WERI-Rb-1 (cell line): ENCODE measurements around the gene CDK17.

ENCODE experiments used
- DNase-seq: peaks from one replicate; pipeline ENCODE4 v3.0.0-alpha.2; 2020
- H3K27ac ChIP-seq: fragments of 250-450 bp; sonication (Bioruptor Pico); 2 replicates; pipeline ENCODE4 v1.5.1; 2020; ENCODE audit warnings: mild to moderate bottlenecking, moderate library complexity
- H3K27me3 ChIP-seq: fragments of 250-450 bp; sonication (Bioruptor Pico); 2 replicates; pipeline ENCODE4 v1.5.1; 2021; ENCODE audit warnings: mild to moderate bottlenecking, low read depth, moderate library complexity; ENCODE audit not compliant: insufficient read depth, severe bottlenecking
- H3K36me3 ChIP-seq: fragments of 250-450 bp; sonication (Bioruptor Pico); 2 replicates; pipeline ENCODE4 v1.5.1; 2020; ENCODE audit warnings: mild to moderate bottlenecking, moderate library complexity
- H3K4me3 ChIP-seq: 2 replicates; pipeline ENCODE4 v1.5.1; 2011; ENCODE audit warnings: low read depth, mild to moderate bottlenecking, control low read depth, low read length
- H3K9me3 ChIP-seq: fragments of 250-450 bp; sonication (Bioruptor Pico); 2 replicates; pipeline ENCODE4 v1.5.1; 2021; ENCODE audit warnings: mild to moderate bottlenecking, moderate library complexity; ENCODE audit not compliant: severe bottlenecking
- CTCF ChIP-seq: IDR thresholded peaks from 2 replicates; pipeline ENCODE4 v1.5.1; 2011; ENCODE audit warnings: low read depth, mild to moderate bottlenecking, control low read depth, inconsistent platforms, low read length

Gene CDK17

GRCh38 chr12:96308881-96309280 lies 91.4 kb downstream of the CDK17 start:
- peaks cover 7% of the 10 kb centered on the region for H3K36me3 ChIP-seq
- H3K9me3 ChIP-seq, result no peaks in the 10 kb centered on the region
- TF ChIP-seq CTCF, result no peak
- no peak overlapping the region for H3K27ac ChIP-seq
- no peaks in the 10 kb centered on the region for H3K27me3 ChIP-seq
- no peak overlapping the region for H3K4me3 ChIP-seq
- no peak for DNase-seq

GRCh38 chr12:96305665-96306064 lies 94.6 kb downstream of the CDK17 start:
- no peak for TF ChIP-seq CTCF
- no peak for DNase-seq
- Histone ChIP-seq H3K9me3 (no peaks in the 10 kb centered on the region), H3K36me3 (peaks cover 7% of the 10 kb centered on the region; the same call in 1 of the 2 replicates), H3K27me3 (no peaks in the 10 kb centered on the region), H3K4me3 (no peak overlapping the region), H3K27ac (no peak overlapping the region)

- Histone ChIP-seq H3K9me3 (no peaks in the 10 kb centered on the region), H3K4me3 (no peak overlapping the region), H3K27ac (no peak overlapping the region), H3K27me3 (no peaks in the 10 kb centered on the region), H3K36me3 (peaks cover 3% of the 10 kb centered on the region)
- TF ChIP-seq CTCF, result no peak
- DNase-seq, result no peak
Observed at GRCh38 chr12:96303653-96304052, 96.6 kb downstream of the CDK17 start.

GRCh38 chr12:96302687-96303310 lies 97.4 kb downstream of the CDK17 start:
- DNase-seq, result no peak
- no peak overlapping the region for H3K27ac ChIP-seq
- H3K9me3 ChIP-seq, result no peaks in the 10 kb centered on the region
- no peak for TF ChIP-seq CTCF
- H3K36me3 ChIP-seq, result peaks cover 3% of the 10 kb centered on the region
- H3K4me3 ChIP-seq, result no peak overlapping the region
- H3K27me3 ChIP-seq, result no peaks in the 10 kb centered on the region

GRCh38 chr12:96301732-96302131 lies 98.5 kb downstream of the CDK17 start:
- TF ChIP-seq CTCF, result no peak

GRCh38 chr12:96300064-96300463 lies 100.2 kb downstream of the CDK17 start:
- no peak for DNase-seq
- H3K9me3 ChIP-seq, result no peaks in the 10 kb centered on the region

More at GRCh38 chr12:96301732-96302131, 98.5 kb downstream of the CDK17 start:
- no peak for DNase-seq
- H3K36me3 ChIP-seq, result peaks cover 11% of the 10 kb centered on the region
- H3K4me3 ChIP-seq, result no peak overlapping the region
- H3K9me3 ChIP-seq, result no peaks in the 10 kb centered on the region
- H3K27ac ChIP-seq, result no peak overlapping the region
- no peaks in the 10 kb centered on the region for H3K27me3 ChIP-seq

More at GRCh38 chr12:96300064-96300463, 100.2 kb downstream of the CDK17 start:
- H3K4me3 ChIP-seq, result no peak overlapping the region
- no peaks in the 10 kb centered on the region for H3K27me3 ChIP-seq
- TF ChIP-seq CTCF, result no peak
- peaks cover 13% of the 10 kb centered on the region for H3K36me3 ChIP-seq
- no peak overlapping the region for H3K27ac ChIP-seq
